HG02588 (cell line): Measurements from ENCODE around the gene ANKRD44.

Experiments
- ATAC-seq: cut with Tn5 transposase; IDR thresholded peaks from one replicate; pipeline ENCODE4 v1.9.1; 2021; ENCODE audit warnings: mild to moderate bottlenecking, moderate library complexity; ENCODE audit not compliant: unreplicated experiment

The ANKRD44 gene

GRCh38 chr2:197007716-197008628 is 302.6 kb downstream of the ANKRD44 start:
- no peak for ATAC-seq

- ATAC-seq: no peak
These were observed 308.7 kb downstream of the ANKRD44 start for GRCh38 chr2:197001921-197002320.

DNA sequence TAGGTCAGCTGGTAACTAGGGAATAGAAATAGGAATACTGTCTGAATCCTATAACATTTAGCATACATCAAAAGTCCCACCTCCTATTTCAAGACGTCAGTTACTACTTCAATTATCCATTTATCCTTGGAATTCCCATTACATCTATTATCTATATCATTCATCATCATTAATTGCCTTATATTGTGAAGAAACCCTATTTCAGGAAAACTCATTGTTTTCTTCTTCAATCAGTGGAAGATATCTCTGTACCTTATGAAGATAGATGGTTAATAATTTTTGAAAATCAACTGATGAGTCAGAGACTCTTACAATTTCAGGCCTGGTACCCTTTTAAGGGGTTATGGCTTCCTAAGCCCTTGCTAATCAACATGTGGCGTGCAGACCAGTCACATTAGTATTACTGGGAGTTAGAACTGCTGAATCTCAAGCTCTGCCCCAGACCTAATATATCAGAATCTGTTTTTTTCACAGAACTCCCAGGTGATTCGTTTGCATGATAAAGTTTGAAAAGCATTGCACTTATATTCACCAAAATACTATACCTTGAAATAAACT is 314.7 kb downstream of the ANKRD44 start:
- ATAC-seq: no peak

GRCh38 chr2:196994764-196995163 is 315.8 kb downstream of the ANKRD44 start:
- no peak for ATAC-seq

- ATAC-seq: no peak
These were observed 317.0 kb downstream of the ANKRD44 start for GRCh38 chr2:196993617-196994016.

DNA sequence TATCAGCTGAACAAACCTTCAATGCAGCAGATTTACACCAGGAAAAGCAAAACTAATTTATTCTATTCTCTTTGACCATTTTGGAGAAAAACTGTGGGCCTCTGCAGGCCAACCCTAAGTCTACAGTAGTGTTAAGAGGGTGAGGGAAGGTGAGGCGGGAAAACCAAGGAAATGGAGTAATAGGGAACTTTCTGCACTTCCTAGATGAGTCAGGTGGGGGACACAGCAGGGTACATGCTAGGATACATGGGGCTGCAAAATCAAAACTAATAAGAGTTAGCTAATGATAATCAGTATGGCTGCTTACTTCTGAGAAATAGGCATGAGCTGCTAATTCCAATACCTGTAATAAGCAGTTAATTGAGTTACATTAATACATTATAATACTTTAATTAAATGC is 318.1 kb downstream of the ANKRD44 start:
- no peak for ATAC-seq

DNA sequence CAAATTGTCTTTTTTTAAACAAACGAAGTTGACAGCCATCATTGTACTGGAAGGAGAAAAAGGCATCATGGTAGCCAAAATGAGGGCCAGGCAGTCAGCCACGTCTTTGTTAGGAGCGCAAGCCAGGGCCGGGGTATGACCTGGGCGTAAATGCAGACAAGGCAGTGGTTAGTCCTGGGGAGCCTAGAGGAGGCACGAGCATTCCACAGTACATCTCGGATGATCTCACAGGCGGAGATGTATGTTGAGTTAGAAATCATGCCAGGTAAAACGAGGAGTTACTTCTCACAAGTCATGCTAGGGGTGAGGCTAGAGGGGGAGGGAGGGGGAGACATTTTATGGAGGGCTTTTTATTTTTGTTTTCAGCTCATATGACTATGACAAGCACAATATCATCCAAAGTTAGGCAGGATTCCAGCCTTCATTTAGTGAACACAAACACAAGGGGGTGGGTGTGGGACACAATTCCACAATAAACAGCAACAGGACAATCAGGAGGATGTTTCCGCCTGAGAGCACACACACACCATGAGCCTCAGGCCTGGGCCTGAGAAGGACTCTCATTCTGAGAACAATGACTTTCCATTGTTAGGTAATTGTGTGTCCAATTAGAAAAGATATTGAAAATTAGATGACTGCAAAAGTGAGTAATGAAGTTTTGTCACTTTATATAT is 319.7 kb downstream of the ANKRD44 start:
- ATAC-seq: no peak

GRCh38 chr2:196990092-196990491 is 320.5 kb downstream of the ANKRD44 start:
- no peak for ATAC-seq

DNA sequence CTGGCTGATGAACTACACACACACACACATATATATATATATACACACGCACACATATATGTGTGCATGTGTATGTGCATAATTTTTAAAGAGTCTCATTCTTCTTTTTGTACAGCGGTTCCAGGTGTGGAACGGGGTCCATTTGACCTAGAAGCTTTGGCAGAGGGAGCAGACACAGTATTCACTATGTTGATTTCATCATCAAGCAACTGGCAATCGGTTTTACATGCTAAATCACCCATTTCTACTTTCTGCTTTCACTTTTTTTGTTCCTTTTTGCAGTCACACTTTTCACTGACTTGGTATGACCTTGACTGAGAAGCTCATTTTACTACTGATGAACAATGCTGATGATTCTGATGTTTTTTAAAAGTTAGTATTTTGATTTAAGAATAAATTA is 321.1 kb downstream of the ANKRD44 start:
- no peak for ATAC-seq

- no peak for ATAC-seq
These were observed 321.9 kb downstream of the ANKRD44 start for GRCh38 chr2:196988639-196989038.

DNA sequence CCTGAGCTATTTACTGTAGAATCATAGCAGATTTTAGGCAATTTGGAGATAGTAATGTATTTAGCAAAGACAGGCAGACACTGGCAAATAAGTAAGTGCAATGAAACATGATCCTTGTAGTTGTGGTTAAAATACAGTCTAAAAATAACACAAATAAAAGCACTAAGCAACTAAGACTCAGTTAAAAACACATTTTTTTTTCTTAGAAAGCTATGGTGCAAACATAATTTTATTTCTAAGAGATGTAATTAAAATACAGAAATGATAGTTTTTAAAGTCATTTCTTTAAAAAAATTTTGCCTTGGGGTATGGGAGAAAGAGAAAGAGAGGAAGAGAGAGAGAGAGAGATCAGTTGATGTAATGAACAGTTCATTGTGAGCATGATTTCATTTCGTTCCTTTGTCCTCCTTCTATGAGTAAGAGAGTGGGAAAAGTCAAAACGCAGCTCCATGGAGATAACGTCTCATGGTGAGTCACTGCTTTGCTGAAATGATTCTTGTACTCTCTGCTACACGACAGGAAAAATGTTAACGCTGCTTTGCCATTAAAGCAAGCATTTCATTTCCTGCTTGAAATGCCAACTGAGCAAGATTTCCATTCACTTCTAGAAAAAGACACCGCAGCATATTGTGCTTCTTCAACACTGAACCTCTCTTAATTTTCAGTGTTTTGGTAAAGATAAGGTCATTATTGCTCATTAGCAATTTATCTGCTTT is 322.8 kb downstream of the ANKRD44 start:
- peak; percentile 55 for ATAC-seq

DNA sequence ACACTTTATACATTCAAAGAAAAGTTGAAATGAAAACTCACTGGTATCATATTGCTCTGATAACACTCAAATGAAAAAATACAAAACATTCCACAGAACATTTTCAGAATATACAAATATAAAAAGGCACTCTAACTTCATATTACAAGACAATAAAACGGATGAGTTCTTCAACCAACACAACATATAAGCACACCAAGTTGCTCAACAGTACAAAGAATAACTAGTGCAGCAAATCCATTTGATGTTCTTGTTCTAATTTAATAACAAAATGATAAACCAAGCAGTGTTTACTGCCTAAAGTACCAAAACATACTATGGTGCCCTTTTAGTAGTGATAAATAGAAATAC is 323.3 kb downstream of the ANKRD44 start:
- no peak for ATAC-seq

DNA sequence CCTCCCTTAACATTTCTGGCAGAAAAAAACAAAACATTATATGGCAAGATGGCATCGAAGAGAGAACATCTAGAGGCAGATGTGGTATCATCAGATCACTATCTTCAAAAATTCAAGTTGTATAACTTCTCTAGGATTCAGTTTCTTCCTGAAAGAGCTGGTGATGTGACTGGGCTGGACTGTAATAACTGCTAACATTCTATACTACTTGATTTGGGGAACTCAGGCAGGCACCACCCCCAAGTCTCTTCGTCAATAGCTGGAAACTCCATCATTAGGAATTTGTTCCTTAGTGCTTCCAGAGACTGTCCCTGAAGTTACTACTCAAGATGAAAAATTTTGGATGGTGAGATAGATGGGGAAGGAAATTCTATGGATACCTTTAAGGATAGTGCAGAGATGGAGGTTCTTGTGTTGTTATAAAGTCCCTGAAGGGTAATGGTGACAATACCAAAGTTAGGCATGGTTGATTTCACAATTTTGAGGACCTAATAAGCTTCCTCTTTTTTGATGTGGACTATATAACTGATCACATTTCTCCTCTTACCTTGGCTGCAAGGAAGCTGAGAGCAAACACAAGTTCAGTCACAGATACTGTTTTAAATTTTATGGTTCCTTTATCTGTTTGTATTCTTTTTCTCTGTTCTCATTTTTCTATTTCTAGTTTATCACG is 324.9 kb downstream of the ANKRD44 start:
- ATAC-seq: no peak

DNA sequence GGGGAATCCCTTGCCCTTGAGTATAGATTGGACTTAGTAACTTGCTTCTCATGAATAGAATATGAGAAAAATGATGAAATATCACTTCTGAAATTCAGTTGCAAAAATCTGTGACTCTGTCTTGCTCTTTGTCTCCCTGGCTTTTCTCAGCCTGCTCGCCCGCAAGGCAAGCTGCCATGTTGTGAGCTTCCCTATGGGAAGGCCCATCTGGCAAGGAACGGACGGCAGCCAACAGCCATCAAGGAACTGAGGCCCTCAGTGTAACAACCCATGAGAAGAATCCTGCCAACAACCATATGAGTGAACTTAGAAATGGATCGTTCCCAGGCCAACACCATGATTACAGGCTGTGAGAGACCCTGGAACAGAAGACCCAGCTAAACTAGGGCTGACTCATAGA is 325.7 kb downstream of the ANKRD44 start:
- no peak for ATAC-seq

GRCh38 chr2:196983934-196984333 is 326.6 kb downstream of the ANKRD44 start:
- no peak for ATAC-seq

DNA sequence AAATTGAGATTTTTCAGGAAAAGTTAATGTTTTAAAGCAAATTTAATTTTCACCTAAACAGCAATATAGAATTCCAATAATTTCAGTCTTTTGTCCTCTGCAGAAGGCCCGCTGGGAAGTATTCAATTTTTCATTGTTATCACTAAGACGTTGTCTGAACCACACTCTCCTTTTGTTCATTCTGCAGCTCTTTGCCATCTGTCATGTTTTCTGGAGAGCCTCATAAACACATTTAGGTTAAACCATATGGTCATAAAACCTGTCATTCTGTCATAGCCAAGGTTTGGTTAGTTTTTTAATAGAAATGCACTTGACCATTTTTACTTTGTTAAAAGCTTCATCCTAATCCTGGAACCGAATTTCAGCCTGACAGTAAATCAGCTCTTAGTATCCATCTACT is 330.1 kb downstream of the ANKRD44 start:
- ATAC-seq: no peak

- ATAC-seq: no peak
These were observed 330.6 kb downstream of the ANKRD44 start for GRCh38 chr2:196980001-196980400.

DNA sequence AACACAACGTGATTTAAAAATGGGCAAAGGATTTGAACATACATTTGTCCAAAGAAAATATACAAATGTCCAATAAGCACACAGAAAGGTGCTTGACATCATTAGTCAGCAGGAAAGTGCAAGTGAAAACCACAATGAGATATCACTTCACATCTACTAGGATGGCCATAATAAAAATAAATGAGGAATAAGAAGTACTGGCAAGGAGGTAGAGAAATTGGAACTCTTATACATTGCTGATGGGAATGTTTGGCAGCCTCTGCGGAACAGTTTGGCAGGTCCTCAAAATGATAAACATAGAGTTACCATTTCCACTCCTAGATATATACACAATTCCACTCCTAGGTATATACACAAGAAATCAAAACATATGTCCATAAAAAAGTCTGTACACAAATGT is 333.1 kb downstream of the ANKRD44 start:
- no peak for ATAC-seq

DNA sequence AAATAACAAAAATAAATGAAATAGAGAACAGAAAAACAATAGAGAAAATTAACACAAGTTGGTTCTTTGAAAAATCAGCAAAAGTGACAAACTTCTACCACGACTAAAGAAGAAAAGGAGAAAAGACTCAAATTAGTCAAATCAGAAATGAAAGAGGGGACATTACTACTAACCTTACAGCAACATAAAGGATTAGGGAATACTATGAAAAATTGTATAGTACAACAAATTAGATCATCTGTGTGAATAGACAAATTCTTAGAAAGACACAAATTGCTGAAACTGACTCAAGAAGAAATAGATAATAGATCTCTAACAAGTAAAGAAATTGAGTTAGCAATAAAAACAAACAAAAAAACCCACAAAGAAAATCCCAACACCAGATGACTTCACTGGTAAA is 335.6 kb downstream of the ANKRD44 start:
- no peak for ATAC-seq

DNA sequence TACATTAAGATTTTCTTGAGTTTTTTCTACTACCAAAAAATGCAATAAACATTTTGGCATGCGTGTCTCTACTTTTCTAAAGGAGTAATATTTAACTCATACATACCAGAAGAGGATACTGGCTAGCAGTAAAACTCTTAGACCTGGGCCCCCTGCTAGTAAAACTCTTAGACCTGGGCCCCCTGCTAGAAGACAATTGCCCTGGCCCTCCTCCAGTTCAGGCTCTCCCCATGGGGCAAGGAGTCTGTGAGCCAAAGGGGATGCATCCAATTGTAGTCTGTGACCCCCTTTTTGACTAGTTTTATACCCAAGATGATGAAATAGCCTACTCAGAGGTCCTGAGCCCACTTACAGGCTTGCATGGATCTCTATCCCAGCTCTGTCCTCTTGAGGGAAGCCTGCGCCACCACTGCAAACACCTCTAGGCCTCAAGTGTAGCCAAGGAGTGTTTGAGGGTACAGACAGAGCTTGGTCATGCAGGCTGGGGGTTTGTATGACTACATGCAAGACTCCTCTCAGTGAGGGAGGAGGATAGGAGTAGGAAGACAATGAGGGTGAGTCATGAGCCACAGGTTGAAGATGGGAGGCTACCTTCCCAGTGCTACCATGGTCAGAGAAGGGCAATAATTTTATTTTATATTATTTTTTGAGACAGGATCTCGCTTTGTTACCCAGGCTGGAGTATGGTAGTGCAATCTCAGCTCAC is 338.9 kb downstream of the ANKRD44 start:
- ATAC-seq: no peak
